Progenitor cell of endocrine pancreas (in vitro differentiated cells): Measurements from ENCODE around the gene OR10A3. TPM values are rescaled to one million over a fixed set of nuclear protein-coding genes. Genes with fewer than 3 reads are reported as not detected.

Experiments used
- DNase-seq: peaks from one replicate; pipeline ENCODE4 v3.0.0; 2021; ENCODE audit warnings: low spot score; ENCODE audit not compliant: unreplicated experiment
- H3K27ac Mint-ChIP-seq: 2 replicates; pipeline ENCODE4 v1.8.0; 2021; ENCODE audit warnings: mild to moderate bottlenecking, moderate library complexity, mixed read lengths
- H3K27me3 Mint-ChIP-seq: 2 replicates; pipeline ENCODE4 v1.8.0; 2021; ENCODE audit warnings: mixed read lengths
- H3K36me3 Mint-ChIP-seq: 2 replicates; pipeline ENCODE4 v1.8.0; 2022; ENCODE audit warnings: mixed read lengths; ENCODE audit not compliant: insufficient read depth
- H3K4me1 Mint-ChIP-seq: 2 replicates; pipeline ENCODE4 v1.8.0; 2021; ENCODE audit warnings: low read depth, mixed read lengths
- H3K4me3 Mint-ChIP-seq: 2 replicates; pipeline ENCODE4 v1.8.0; 2021; ENCODE audit warnings: low read depth, mild to moderate bottlenecking, moderate library complexity, mixed read lengths
- H3K9me3 Mint-ChIP-seq: 2 replicates; pipeline ENCODE4 v1.8.0; 2021; ENCODE audit warnings: low read depth, mixed read lengths
- total RNA-seq: library from RNA; stranded (reverse); gene quantifications from 2 replicates; pipeline ENCODE4 v1.2.1, GENCODE V29; 2021
- TF ChIP-seq, protein P1 (sequence below): fragments of 200-600 bp; sonication (generic); IDR thresholded peaks from one replicate; pipeline ENCODE4 v1.5.0; 2021; ENCODE audit warnings: antibody characterized with exemption, mild to moderate bottlenecking; ENCODE audit not compliant: unreplicated experiment

The OR10A3 gene
- total RNA-seq, 1 donor from 2014 or later: not detected

DNA sequence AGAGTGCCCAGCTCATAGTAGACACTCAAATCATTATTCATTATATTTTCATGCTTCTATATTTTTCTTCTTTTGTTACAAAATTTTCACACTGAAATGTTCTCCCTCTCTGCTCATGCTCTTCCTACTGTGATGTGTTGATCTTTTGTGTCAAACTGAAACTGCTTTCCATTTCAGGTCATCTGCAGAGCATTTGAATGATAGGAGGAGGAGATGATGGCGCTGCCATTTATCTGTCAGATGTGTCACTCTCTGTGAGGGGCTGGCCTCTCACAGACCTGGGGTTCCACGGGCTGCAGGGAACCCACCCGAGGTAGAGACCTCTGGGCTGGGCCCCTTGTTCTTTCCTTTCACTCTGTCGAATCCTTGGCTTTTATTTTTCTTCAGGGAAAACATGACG lies 51.5 kb downstream of the OR10A3 start:
- TF ChIP-seq, protein P1, sequence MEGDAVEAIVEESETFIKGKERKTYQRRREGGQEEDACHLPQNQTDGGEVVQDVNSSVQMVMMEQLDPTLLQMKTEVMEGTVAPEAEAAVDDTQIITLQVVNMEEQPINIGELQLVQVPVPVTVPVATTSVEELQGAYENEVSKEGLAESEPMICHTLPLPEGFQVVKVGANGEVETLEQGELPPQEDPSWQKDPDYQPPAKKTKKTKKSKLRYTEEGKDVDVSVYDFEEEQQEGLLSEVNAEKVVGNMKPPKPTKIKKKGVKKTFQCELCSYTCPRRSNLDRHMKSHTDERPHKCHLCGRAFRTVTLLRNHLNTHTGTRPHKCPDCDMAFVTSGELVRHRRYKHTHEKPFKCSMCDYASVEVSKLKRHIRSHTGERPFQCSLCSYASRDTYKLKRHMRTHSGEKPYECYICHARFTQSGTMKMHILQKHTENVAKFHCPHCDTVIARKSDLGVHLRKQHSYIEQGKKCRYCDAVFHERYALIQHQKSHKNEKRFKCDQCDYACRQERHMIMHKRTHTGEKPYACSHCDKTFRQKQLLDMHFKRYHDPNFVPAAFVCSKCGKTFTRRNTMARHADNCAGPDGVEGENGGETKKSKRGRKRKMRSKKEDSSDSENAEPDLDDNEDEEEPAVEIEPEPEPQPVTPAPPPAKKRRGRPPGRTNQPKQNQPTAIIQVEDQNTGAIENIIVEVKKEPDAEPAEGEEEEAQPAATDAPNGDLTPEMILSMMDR: no peak
- Mint-ChIP-seq H3K27me3 (no peaks in the 10 kb centered on the region), H3K27ac (no peak overlapping the region), H3K36me3 (no peaks in the 10 kb centered on the region), H3K4me3 (no peak overlapping the region), H3K9me3 (no peaks in the 10 kb centered on the region), H3K4me1 (peaks cover 7% of the 10 kb centered on the region)
- no peak for DNase-seq

Other genes starting within 250 kb of the OR10A3 start
- gene OVCH2, start 235.2 kb downstream of the OR10A3 start, total RNA-seq: 0.33 TPM in 1 of 2 replicates, not detected in the other
- gene OR5P2, start 144.8 kb downstream of the OR10A3 start, total RNA-seq: 0.47 TPM in 1 of 2 replicates, not detected in the other
- not detected in 2 replicates for gene OR5P3, start 110.9 kb downstream of the OR10A3 start, total RNA-seq
- not detected in 2 replicates for gene OR10A6, start 10.4 kb downstream of the OR10A3 start, total RNA-seq
- not detected in 2 replicates for gene NLRP10, start 23.7 kb upstream of the OR10A3 start, total RNA-seq
- gene EIF3F, start 45.6 kb upstream of the OR10A3 start, total RNA-seq: 300 and 307 TPM in 2 replicates
- 14.9 and 16.3 TPM in 2 replicates for gene TUB, start 139.5 kb upstream of the OR10A3 start, total RNA-seq
- gene RIC3, start 227.3 kb upstream of the OR10A3 start, total RNA-seq: 23.1 and 23.4 TPM in 2 replicates